NCI-H1436 (cell line): Measurements from ENCODE around the gene UBE3B.

ENCODE experiments used
- DNase-seq: peaks from one replicate; lab custom pipeline; 2025; lab: John Stamatoyannopoulos, UW

The UBE3B gene

GRCh38 chr12:109575683-109576082 is 98.2 kb downstream of the UBE3B start:
- no peak for DNase-seq

DNA sequence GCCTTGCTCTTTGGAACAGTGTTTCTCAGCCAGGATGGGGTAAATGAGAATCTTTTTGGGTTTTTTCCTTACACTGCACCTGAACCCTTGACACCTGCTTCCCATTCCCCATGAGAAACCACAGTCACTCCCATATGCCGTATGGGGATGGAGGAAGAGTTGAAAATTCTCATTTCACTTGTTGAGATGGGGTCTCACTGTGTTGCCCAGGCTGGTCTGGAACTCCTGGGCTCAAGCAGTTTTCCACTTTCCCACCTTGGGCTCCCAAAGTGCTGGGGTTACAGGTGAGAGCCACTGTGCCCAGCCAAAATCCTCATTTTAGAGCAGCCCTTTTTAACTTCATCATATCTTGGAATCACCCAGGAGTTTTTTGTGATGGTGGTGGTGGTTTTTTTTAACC is 99.9 kb downstream of the UBE3B start:
- DNase-seq = no peak

DNA sequence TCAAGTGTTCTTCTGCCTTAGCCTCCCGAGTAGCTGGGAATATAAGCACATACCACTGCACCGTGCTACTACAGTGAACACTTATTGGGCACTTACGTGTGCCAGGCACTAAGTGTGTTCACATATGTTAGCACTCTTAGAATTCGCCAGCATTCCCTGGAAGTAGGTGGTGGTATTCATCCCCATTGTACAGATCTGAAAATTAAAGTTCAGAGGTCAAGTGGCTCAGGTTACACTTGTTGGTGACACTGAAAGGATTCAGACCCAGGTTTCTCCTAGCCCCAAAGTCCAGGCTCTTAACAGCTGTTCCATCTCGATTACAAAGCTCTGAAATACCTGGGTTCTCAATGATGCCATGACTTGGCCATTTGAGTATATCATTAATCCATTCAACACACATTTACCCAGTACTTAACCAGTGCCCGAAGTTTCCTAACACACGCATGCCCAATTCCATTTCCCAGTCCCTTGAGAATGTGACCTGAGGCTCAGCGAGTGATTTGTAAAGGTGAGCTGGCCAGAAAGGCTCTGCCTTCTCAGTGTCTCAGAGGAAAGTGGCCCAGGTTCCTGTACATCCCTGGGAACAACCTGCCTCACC is 101.0 kb downstream of the UBE3B start:
- DNase-seq = no peak

DNA sequence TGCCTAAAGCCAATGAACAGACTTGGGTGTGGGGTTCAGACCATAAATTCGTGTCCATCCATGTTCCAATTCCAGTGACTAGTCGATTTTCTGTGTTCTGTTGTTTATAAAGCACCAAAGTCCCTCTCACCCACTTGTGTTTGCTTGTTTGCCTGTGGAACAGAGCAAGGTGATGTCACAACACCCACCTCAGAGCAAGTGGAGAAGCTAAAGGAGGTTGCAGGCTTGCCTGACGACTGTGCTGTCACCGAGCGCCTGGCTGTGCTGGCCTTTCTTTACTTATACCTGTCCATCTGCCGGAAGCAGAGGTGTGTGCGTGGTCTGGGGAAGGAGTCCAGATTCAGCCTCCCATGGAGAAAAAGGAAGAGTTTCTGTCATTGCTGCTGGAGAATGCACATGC is 102.2 kb downstream of the UBE3B start:
- no peak for DNase-seq

DNA sequence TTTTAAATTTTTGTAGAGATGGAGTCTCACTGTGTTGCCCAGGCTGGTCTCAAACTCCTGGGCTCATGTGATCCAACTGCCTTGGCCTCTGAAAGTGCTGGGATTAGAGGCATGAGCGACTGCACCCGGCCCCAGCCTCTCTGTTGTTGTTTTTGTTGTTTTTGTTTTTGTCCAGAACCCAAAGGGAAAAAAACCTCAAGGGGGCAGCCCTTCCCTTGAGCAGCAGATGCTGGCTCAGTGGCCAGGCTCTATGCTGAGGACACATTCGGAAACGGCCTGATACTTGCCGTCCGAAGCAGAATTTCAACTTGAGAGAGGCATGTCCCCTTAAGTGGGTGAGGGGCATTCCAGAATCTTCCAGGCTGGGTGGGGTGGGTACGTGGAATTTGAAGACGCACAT is 102.8 kb downstream of the UBE3B start:
- DNase-seq = no peak

DNA sequence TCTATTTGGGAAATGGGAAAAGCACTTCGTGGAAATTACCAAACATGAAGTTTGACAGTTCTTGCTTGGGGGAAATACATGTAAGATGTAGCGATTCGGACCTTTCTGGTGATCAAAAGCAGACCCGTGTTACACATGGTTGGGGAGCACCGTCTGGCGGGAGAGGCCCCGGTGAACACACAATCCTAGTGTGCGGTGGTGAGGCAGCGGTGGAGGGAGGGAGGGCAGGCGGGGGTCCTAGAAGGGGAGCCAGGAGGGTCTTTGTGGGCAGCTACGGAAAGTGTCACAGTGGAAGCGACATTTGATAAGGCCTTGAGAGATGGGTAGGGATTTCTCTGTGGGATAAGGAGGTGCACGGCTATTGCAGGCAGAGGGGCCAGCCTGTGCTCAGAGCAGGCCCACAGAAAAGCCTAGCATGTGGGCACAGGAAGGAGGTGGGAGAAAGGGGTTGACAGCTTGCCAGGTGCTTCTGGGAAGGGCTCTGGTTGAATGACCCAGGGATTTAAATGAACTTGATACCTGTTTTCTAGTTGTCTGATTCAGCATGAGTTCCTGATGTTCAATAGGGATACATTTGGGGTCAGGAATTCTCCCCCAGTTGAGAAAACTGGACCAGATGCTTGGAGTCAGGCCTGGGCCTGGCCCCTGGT is 103.4 kb downstream of the UBE3B start:
- no peak for DNase-seq

GRCh38 chr12:109581334-109581691 is 103.9 kb downstream of the UBE3B start:
- no peak for DNase-seq

DNA sequence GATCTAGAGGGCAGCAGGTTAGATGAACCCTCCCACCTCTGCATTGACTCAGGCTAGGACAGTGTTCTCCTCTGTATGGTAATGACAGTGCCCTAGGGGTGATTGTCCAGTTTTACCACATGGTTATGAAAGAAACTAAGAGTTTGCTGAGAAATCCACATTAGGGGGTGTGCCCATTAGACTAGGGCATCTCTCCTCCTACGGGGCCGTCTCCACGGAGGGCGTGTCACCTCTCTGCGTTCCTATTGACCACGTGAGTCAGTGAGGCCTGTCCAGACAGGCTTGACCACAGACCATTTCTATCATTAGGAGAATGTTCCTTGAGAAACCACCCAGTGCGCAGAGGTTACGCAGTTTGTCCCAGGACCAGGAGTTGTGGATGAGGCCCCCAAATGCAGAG is 104.4 kb downstream of the UBE3B start:
- no peak for DNase-seq

DNA sequence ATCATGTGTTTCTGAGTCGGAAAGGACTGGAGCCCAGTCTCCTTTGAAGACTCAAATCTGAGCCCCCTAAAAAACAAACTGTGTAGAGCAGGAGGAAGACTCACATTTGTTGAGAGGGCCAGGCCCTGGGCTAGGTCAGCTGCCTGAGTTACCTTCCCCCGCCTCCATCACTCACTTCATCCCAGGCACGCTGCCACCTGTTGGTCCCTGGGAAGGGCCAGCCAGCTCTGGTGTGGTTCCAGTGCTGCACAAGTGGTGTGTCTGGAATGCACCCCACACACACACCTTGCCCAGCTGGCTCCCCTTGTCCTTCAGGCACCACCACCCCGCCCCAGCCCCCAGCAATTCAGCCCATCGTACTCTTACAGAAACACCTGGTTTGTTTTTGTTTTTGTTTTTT is 105.2 kb downstream of the UBE3B start:
- DNase-seq = no peak

DNA sequence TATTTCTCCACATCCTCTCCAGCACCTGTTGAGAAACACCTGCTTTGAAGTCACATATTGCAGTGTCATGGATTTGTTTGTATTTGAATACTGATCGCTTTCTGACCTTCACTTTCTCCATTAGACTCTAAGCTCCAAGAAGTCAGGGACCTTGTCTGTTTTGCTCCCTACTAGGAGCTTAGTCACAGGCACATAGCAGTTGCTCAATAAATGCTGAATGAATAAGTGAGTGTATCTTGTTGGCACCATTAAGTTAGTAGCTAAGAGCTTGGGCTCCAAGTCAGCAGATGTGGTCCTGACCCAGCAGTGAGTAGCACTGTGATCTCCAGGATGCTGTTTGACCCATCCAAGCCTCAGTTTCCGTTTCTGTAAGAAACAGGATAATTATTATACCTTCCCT is 106.3 kb downstream of the UBE3B start:
- no peak for DNase-seq
